SK-N-SH (cell line): ENCODE data around the gene ASZ1. TPM values are rescaled to one million over a fixed set of nuclear protein-coding genes. Genes with fewer than 3 reads are reported as not detected.
A peak's percentile ranks its signal among the peaks of the same experiment; 100 is the strongest.

Experiments
- CTCF ChIA-PET: fragments of 300-600, 350-600 bp; formaldehyde crosslinking; extraction: SDS; loops from one replicate; lab custom pipeline; 2021; lab: Yijun Ruan, JAX
- POLR2A ChIA-PET: fragments of 350-600 bp; sonication (Branson Sonifier 250); formaldehyde crosslinking; extraction: SDS; loops from one replicate; lab custom pipeline; 2020; ENCODE audit warnings: antibody characterized with exemption, inconsistent platforms; lab: Yijun Ruan, JAX
- DNase-seq: peaks from one replicate; pipeline ENCODE4 v3.0.0; 2012
- H2AFZ ChIP-seq: fragments of 200-600 bp; sonication (generic); 2 replicates; pipeline ENCODE4 v1.8.1; 2016; ENCODE audit warnings: antibody characterized with exemption, mild to moderate bottlenecking, low read depth
- H3F3A ChIP-seq: fragments of 200-600 bp; sonication (generic); replicated peaks from 2 replicates; pipeline ENCODE3; 2016; ENCODE audit warnings: antibody characterized with exemption, mild to moderate bottlenecking; ENCODE audit not compliant: insufficient read depth
- H3K27ac ChIP-seq, 2 experiments: fragments of 200-500 bp in 1 of 2; fragments of 200-600 bp in 1 of 2; sonication (Bioruptor generic) in 1 of 2; sonication (generic), shearing (Covaris generic) in 1 of 2; 2 replicates each; pipeline versions ENCODE4 v1.5.1 to v1.6.1; 2014 to 2016; ENCODE audit warnings: low read depth in 2 of 2, inconsistent platforms in 1 of 2, low read length in 1 of 2, mild to moderate bottlenecking in 1 of 2, mixed read lengths in 1 of 2
- H3K27me3 ChIP-seq: fragments of 200-600 bp; sonication (generic), shearing (Covaris generic); 2 replicates; pipeline ENCODE4 v1.6.1; 2016; ENCODE audit warnings: mixed run types; ENCODE audit not compliant: insufficient read depth
- H3K36me3 ChIP-seq, 2 experiments: fragments of 200-500 bp in 1 of 2; fragments of 200-600 bp in 1 of 2; sonication (Bioruptor generic) in 1 of 2; sonication (generic) in 1 of 2; replicated peaks in 1 of 2; 2 replicates each; pipeline versions ENCODE3 to v1.5.1; 2014 to 2016; ENCODE audit warnings: low read length in 1 of 2, mild to moderate bottlenecking in 1 of 2; ENCODE audit not compliant: insufficient read depth in 2 of 2, control insufficient read depth in 1 of 2
- H3K4me1 ChIP-seq, 2 experiments: fragments of 200-500 bp in 1 of 2; fragments of 200-600 bp in 1 of 2; sonication (Bioruptor generic) in 1 of 2; sonication (generic), shearing (Covaris generic) in 1 of 2; 2 replicates each; pipeline versions ENCODE4 v1.5.1 to v1.6.1; 2014 to 2016; ENCODE audit warnings: low read depth in 1 of 2, low read length in 1 of 2, mixed run types in 1 of 2; ENCODE audit not compliant: insufficient read depth in 2 of 2, control insufficient read depth in 1 of 2
- H3K4me2 ChIP-seq: fragments of 200-600 bp; sonication (generic), shearing (Covaris generic); 2 replicates; pipeline ENCODE4 v1.6.1; 2017; ENCODE audit warnings: mixed run types
- H3K4me3 ChIP-seq, 2 experiments: fragments of 200-500 bp in 1 of 2; fragments of 200-600 bp in 1 of 2; sonication (Bioruptor generic) in 1 of 2; sonication (generic), shearing (Covaris generic) in 1 of 2; 2 replicates each; pipeline versions ENCODE4 v1.5.1 to v1.8.1; 2014 to 2016; ENCODE audit warnings: low read depth in 2 of 2, inconsistent platforms in 1 of 2, low read length in 1 of 2, mild to moderate bottlenecking in 1 of 2, mixed read lengths in 1 of 2, moderate library complexity in 1 of 2
- H3K79me2 ChIP-seq: fragments of 200-600 bp; sonication (generic); 2 replicates; pipeline ENCODE4 v1.8.1; 2017; ENCODE audit warnings: mild to moderate bottlenecking; ENCODE audit not compliant: insufficient read depth
- H3K9ac ChIP-seq: fragments of 200-600 bp; sonication (generic); 2 replicates; pipeline ENCODE4 v1.6.1; 2017; ENCODE audit warnings: mixed run types
- H3K9me2 ChIP-seq: fragments of 200-600 bp; sonication (generic); 2 replicates; pipeline ENCODE4 v1.6.1; 2017; ENCODE audit warnings: mixed run types
- H3K9me3 ChIP-seq: fragments of 200-600 bp; sonication (generic); 2 replicates; pipeline ENCODE4 v1.6.1; 2017; ENCODE audit warnings: mixed run types, mild to moderate bottlenecking, moderate library complexity
- H4K20me1 ChIP-seq: fragments of 200-600 bp; sonication (generic); 2 replicates; pipeline ENCODE4 v1.6.1; 2017; ENCODE audit warnings: mild to moderate bottlenecking, mixed run types; ENCODE audit not compliant: insufficient read depth
- CHD2 ChIP-seq: fragments of 150-350 bp; IDR thresholded peaks from 2 replicates; pipeline ENCODE4 v1.6.1; 2018; ENCODE audit warnings: low read length; ENCODE audit not compliant: partially characterized antibody
- ELF1 ChIP-seq: IDR thresholded peaks from 2 replicates; pipeline ENCODE4 v1.4.0; 2012
- EP300 ChIP-seq, 2 experiments: IDR thresholded peaks; 2 replicates each; pipeline versions ENCODE4 v1.4.0 to v1.6.1; 2012; ENCODE audit warnings: borderline replicate concordance in 1 of 2, low read depth in 1 of 2, low read length in 1 of 2
- FOSL2 ChIP-seq: IDR thresholded peaks from 2 replicates; pipeline ENCODE4 v1.4.0; 2012; ENCODE audit warnings: low read depth, mild to moderate bottlenecking, moderate library complexity, borderline replicate concordance
- FOXM1 ChIP-seq: IDR thresholded peaks from 2 replicates; pipeline ENCODE4 v1.4.0; 2012; ENCODE audit warnings: low read depth, mild to moderate bottlenecking
- JUND ChIP-seq: IDR thresholded peaks from 2 replicates; pipeline ENCODE4 v1.4.0; 2012
- MEF2A ChIP-seq: IDR thresholded peaks from 2 replicates; pipeline ENCODE4 v1.4.0; 2012; ENCODE audit warnings: low read depth, borderline replicate concordance
- MXI1 ChIP-seq: IDR thresholded peaks from 2 replicates; pipeline ENCODE4 v1.6.1; 2012; ENCODE audit warnings: mild to moderate bottlenecking, low read depth, low read length, improper control_type of control experiment
- PBX3 ChIP-seq: IDR thresholded peaks from 2 replicates; pipeline ENCODE4; 2012
- POLR2AphosphoS5 ChIP-seq: IDR thresholded peaks from 2 replicates; pipeline ENCODE4 v1.6.1; 2012; ENCODE audit warnings: low read depth, low read length
- USF1 ChIP-seq: IDR thresholded peaks from 2 replicates; pipeline ENCODE4 v1.4.0; 2012; ENCODE audit warnings: low read depth, borderline replicate concordance
- YY1 ChIP-seq: IDR thresholded peaks from 2 replicates; pipeline ENCODE4 v1.4.0; 2012; ENCODE audit warnings: low read depth, mild to moderate bottlenecking
- WGBS: methylation state at CpG from one replicate; pipeline ENCODE4 v1.1.6; 2017; ENCODE audit warnings: low lambda C conversion rate; 5-methylcytosine and 5-hydroxymethylcytosine counted together
- polyA plus RNA-seq, 3 experiments: library from polyadenylated mRNA; depleted of rRNA; stranded (reverse); fragments of >200 nt; gene quantifications; 2 replicates each; pipeline ENCODE4 v1.2.3, GENCODE V29; 2012
- TF ChIP-seq, protein P1 (sequence below): IDR thresholded peaks from 2 replicates; pipeline ENCODE4 v1.4.0; 2012; ENCODE audit warnings: low read depth

ASZ1 gene
- polyA plus RNA-seq, 1 of the 3 experiments (the other 2 are of a cell fraction), result not detected

DNA sequence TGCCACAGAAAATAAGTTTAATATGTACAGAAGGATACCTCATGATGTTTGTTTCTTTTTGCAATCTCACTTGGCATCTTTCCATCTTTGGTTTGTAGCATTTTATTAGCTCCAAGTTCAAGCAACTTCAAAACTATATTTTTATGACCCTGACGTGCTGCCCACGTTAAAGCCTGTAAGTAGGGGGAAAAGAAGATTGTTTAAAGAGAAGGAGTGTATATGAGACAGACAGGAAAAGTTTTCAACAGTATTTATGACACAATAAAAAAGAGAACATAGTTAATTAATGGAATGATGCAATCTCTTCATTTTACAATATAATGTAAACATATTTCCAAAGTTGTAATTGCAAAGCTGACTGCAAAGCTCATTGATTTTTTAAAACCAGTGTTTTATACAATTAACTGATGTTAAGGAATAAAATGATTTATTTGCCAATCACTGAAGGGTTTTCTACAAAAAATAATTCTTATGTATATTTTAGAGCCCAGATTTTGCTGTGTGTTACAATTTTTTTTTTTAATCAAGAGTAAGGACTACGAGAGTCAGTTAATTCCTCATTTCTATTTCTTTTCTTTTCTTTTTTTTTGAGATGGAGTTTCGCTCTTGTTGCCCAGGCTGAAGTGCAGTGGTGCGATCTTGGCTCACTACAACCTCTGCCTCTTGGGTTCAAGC, 42.5 kb downstream of the ASZ1 start:
- Histone ChIP-seq H3K9me2 (no peaks in the 10 kb centered on the region), H3K9ac (no peak overlapping the region), H4K20me1 (no peaks in the 10 kb centered on the region), H3K4me2 (peak overlapping the region; percentile 35; the same call in 1 of the 2 replicates), H3K79me2 (no peaks in the 10 kb centered on the region), H3K36me3 (no peaks in the 10 kb centered on the region), H3K4me1 (no peaks in the 10 kb centered on the region; a peak in 1 of 4 replicates), H3K9me3 (no peaks in the 10 kb centered on the region), H3K27ac (no peak overlapping the region), H3K27me3 (peaks cover 7% of the 10 kb centered on the region; the same call in 1 of the 2 replicates), H2AFZ (no peak overlapping the region), H3F3A (peaks cover 6% of the 10 kb centered on the region), H3K4me3 (no peak overlapping the region)
- 20% methylated on average over 5 of the region's 5 CpGs for WGBS
- TF ChIP-seq JUND (no peak), MXI1 (no peak), PBX3 (no peak), FOSL2 (no peak), USF1 (no peak), ELF1 (no peak), EP300 (IDR thresholded peaks at IDR 0.05; ENCODE audit: borderline replicate concordance in 1 of 2, low read depth in 1 of 2, low read length in 1 of 2) (no peak), YY1 (no peak), MEF2A (no peak), FOXM1 (no peak), POLR2AphosphoS5 (no peak)
- TF ChIP-seq, protein P1, sequence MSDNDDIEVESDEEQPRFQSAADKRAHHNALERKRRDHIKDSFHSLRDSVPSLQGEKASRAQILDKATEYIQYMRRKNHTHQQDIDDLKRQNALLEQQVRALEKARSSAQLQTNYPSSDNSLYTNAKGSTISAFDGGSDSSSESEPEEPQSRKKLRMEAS, result no peak
- no peak for DNase-seq
- ChIA-PET CTCF (interaction anchor here (0.8 to 3.4 kb wide), 13 partner anchors 11 to 769 kb away, joined by 3 to 21 read pairs (median 5); no protein-coding TSS in a partner anchor), POLR2A (interaction anchor here (0.7 kb wide), 1 partner anchor 41 kb away, joined by 3 read pairs; no protein-coding TSS in a partner anchor)

GRCh38 chr7:117383483-117384189, 43.7 kb downstream of the ASZ1 start:
- DNase-seq, result no peak
- no peaks in the 10 kb centered on the region for H3K9me3 ChIP-seq
- H3K4me1 ChIP-seq, result no peaks in the 10 kb centered on the region; a peak in 1 of 4 replicates
- TF ChIP-seq EP300 (IDR thresholded peaks at IDR 0.05; ENCODE audit: borderline replicate concordance in 1 of 2, low read depth in 1 of 2, low read length in 1 of 2) (no peak), USF1 (no peak), CHD2 (no peak)
- H3F3A ChIP-seq, result peaks cover 6% of the 10 kb centered on the region
- no peaks in the 10 kb centered on the region for H4K20me1 ChIP-seq
- H3K79me2 ChIP-seq, result no peaks in the 10 kb centered on the region
- no peak overlapping the region for H2AFZ ChIP-seq
- H3K36me3 ChIP-seq, result no peaks in the 10 kb centered on the region
- H3K27me3 ChIP-seq, result peaks cover 7% of the 10 kb centered on the region; the same call in 1 of the 2 replicates
- no peak overlapping the region for H3K4me2 ChIP-seq
- POLR2A ChIA-PET, result no interaction called here
- H3K9me2 ChIP-seq, result no peaks in the 10 kb centered on the region
- CTCF ChIA-PET, result interaction anchor here (1.1 to 3.4 kb wide), 7 partner anchors 14 to 770 kb away, joined by 3 to 21 read pairs (median 5); no protein-coding TSS in a partner anchor
- WGBS, result 17% methylated on average over 3 of the region's 3 CpGs
- H3K27ac ChIP-seq, result no peak overlapping the region
- H3K4me3 ChIP-seq, result no peak overlapping the region
- no peak overlapping the region for H3K9ac ChIP-seq
